ENCODE results near the gene MRPL47.

DNA sequence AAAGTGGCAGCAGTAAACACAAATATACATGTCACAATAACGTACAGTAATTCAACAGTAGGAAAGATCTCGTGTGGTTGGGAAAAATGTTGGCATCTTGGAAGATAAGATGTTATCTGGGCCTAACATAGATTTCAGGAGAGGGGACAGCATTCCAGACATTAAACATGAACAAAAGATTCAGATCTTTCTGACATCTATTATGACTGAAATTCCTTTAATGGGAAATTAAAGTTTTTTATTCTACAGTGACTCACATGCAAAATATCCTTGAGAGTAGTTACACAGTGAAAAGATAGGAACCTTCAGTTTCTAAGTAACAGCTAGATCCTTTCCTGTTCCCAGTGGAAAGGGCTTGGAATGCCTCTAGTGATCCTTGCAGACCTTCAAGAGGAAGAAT lies 9.4 kb upstream of the MRPL47 start:
- TF ChIP-seq CTCF (IDR thresholded peaks at IDR 0.05) (no peak), MXI1 (IDR thresholded peaks at IDR 0.05; ENCODE audit: low read depth, low read length) (no peak), GATA2 (CRISPR knock-in tag; IDR thresholded peaks at IDR 0.05) (no peak), IRF3 (IDR thresholded peaks at IDR 0.05; ENCODE audit: low read depth, low read length) (no peak)

All from SK-N-SH (cell line).